GM20000 (cell line): ENCODE results near the gene HDAC4.

Source experiments
- DNase-seq: peaks from one replicate; pipeline ENCODE4 v3.0.0; 2012; ENCODE audit warnings: low spot score
- CTCF ChIP-seq: IDR thresholded peaks from 2 replicates; pipeline ENCODE4 v1.5.1; 2012; ENCODE audit warnings: mild to moderate bottlenecking, control low read depth; ENCODE audit errors: extremely low read depth, missing control alignments

Gene HDAC4

GRCh38 chr2:239193925-239194677 lies 206.7 kb downstream of the HDAC4 start:
- TF ChIP-seq CTCF, result no peak
- DNase-seq, result no peak

- DNase-seq, result no peak
- no peak for TF ChIP-seq CTCF
Observed at GRCh38 chr2:239193401-239193811, 207.4 kb downstream of the HDAC4 start.

GRCh38 chr2:239192975-239193374 lies 207.8 kb downstream of the HDAC4 start:
- no peak for TF ChIP-seq CTCF

GRCh38 chr2:239192456-239192855 lies 208.4 kb downstream of the HDAC4 start:
- no peak for DNase-seq
- TF ChIP-seq CTCF, result no peak

More at GRCh38 chr2:239192975-239193374, 207.8 kb downstream of the HDAC4 start:
- DNase-seq, result no peak

GRCh38 chr2:239190921-239191885 lies 209.6 kb downstream of the HDAC4 start:
- TF ChIP-seq CTCF, result no peak
- no peak for DNase-seq

GRCh38 chr2:239190361-239190760 lies 210.5 kb downstream of the HDAC4 start:
- TF ChIP-seq CTCF, result no peak
- no peak for DNase-seq

- TF ChIP-seq CTCF, result no peak
- no peak for DNase-seq
Observed at GRCh38 chr2:239189711-239190131, 211.1 kb downstream of the HDAC4 start.
